D341Med (cell line): ENCODE measurements around the gene RAPGEF1.

Experiments
- DNase-seq: peaks from one replicate; pipeline ENCODE4 v3.0.0; 2012; ENCODE audit warnings: low spot score

RAPGEF1 gene

DNA sequence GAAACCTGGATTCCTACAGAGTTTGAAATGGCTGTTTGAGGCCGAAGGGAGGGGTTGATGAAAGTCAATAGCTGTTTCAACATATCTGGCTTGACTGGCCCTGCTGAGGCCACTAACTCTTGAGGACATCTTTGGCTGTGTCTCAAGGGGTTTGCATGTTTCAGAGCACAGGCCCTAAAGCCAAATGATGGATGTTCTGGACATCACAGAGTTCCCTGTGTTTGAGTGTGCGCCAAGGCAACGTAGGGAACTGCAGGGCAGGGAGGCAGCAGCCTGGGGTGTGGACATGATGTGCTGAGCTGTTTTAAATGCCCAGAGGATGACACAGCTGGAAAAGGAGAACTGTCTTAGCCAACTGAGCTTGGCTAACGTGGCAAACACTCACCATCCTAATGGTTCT, 89.6 kb downstream of the RAPGEF1 start:
- no peak for DNase-seq

DNA sequence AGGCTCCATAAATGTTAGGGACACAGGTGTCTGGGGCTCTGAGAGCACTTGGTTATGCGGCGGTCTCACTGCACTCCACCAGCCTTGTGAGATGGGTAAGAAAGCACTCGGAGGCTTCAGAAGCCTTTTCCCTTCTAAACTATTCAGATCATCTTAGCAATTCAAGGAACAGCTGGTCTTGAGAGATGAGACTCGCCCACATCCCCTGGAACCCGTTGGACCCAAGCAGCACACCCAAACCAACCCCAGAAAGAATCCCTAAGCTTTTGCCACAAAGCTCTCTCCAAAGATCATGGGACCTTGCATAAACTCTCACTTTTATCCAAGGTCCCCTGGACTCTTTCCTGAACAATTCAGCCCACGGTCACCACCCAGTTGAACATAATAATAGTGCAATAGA, 90.2 kb downstream of the RAPGEF1 start:
- no peak for DNase-seq

DNA sequence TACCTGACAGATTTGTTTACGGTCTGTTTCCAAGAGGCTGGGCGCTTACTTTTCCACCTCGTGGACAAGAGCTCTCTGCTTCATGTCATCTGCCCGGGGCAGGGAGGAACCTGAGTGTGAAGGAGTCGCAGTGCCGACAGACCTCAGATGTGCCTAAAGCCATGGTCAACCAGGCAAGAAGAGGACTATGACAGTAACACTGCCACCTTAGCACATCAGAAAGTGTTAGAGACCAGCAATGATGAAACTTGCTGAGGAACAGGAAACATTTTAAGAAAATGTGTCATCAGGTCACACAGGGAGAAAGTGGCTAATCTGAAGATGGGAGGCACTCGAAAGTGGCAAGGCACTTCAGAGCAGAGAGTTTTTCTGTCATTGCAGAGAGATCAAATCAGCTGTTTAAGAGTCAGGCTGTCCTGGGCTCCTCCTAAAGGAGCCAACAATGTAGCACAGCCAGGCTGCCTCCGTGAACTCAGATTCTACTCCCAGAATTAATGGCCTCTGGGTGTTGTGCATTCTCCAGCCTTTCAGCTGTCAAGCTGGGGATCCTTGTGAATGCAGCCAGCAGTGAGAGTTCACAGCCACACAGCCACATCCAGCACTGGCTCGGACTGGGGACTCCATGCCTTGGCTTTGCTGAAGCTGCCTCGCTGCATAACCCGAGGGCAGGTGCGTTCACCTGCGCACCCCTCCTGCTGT, 94.6 kb downstream of the RAPGEF1 start:
- DNase-seq, result no peak

DNA sequence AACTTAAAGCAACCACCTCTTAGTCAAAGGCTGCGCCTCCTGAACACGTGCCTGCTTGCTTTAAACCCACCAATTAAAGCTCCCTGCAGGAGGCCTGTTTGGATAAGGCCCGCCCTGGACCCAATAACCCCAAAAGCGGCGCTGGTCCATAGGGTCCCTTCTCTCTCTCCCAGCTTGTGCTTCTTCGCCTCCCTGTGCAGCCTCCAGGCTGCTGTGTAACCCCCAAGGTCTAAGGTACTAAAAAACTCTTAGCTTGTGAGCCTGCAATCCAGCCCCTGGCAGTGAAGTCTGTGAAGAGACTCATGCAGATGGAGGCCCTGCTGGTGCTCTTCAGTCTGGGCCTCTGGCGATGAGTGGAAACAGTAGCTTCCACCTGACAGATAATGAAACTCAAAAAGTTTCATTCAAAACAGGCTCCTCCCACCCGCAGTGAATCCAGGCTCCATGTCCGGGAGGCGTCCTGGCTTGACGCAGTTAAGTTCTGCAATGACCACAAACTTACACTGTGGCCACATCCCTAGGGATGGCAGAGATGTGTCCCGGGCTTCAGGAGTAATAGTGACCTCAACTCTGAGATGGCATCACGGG, 97.3 kb downstream of the RAPGEF1 start:
- no peak for DNase-seq

DNA sequence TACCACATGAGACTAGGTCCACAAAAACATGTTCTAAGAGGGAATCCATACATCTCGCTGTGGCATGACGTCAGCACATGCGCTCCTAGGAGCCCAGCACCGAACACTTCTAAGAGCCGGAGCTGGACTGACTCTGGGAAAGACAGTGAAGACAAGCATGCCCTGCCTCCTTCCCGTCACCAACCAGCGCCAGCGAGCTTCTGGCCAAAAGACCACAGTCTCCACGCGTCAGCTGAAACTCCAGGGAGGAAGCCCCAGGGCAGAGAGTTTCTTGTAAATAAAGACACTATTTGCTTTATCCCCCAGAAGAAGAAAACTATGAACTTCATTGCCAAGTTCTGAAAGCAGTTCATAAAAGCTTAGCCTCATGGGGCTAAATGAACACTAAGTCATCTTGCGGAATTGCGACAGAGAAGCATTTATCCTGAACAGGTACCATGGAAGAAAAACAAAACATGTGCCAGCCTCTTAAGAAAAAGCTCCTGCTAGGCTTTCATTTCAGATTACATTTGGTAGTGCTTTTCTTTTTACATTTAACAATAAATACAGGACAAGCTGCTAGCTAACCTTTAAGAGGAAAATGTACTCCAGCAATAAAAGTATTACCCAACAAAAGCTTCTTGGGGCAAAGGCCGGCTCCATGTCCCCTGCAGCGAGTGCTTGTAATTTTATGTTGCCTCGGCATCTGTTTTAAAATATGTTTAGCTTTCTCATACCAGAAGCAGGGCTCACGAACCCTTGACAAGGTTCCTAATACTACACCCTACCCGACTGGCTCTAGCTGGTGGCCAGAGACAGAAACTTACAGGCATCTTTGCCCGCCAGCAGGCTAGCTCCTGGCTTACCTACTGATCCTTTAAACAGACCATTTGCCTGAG, 98.0 kb downstream of the RAPGEF1 start:
- no peak for DNase-seq

DNA sequence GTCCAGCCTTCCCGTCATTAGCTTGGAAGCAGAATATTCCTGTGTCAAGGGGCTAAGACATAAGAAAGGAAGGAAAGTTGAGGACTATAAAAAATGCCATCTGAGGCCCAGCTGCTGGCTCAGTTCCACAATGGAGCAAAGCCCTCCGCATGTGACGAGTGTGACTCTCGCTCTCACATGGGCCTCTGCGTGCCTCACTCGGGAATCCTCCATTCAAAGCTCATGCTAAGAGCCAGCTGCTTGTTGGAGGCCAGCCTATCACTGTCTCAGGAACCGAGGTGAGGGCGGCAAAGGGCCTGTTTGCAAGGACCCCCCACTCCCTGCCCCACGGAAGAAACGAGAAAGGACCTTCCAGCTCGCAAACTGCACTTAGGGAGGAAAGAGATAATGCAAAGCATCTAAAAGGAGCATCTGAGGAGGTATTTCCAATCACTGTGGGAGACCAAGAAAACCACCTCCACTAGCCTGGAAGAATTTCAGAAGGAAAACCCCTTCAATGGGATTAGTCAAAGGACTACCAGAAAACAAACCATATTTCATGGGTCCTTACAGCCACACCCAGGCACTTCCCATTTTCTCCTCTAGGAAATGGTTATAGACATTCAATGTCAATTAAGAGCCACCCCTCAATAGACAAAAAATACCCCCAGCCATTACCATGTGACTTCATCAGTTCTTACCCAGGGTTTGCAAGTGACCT, 99.3 kb downstream of the RAPGEF1 start:
- DNase-seq, result no peak

DNA sequence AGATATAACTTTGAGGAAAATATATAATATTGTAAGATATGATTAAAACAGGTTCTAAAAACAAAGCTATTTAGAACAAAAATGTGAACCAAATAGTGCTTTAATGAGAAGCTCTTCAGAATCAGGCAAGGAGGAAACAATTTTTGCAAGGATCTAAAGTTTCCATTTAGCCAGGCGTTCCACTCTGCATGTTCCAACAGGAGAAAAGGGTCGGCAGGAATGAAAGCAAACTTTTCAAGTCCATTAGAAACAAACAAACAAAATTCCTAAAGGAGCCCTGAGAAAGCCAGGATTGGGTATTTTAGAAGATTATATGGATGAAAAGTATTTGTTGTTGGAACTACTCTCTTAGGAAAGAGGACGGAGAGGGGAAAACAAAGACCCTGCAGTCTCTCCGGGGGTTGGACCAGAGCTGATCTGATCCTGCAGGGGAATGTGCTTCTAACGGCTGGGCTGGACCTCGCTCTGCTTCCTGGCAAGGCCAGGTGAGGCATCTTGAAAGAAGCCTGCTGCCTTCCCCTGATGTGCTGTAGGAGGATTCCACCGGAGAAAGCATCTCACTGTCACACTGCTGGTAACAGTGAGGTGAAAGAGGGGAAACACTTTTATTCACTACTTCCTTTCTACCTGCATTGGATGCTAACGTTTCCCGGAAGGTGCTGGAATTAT, 100.0 kb downstream of the RAPGEF1 start:
- no peak for DNase-seq

DNA sequence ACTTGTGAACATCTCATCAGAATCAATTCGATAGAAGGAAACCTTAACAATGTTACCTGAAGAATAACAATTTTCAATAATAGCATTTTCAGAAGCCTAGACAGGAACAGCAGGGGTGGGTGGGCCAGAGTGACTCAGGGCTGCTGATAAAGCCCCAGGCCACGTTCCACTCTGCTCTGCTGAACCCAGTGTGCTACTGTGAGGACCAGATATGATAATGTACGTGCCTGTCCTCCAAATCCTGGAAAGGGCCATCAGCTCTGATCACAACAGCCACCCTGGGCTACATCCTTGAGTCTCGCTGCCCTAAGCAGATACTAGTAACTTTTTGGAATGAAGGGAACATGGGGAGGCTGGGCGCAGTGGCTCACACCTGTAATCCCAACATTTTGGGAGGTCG, 103.3 kb downstream of the RAPGEF1 start:
- no peak for DNase-seq

DNA sequence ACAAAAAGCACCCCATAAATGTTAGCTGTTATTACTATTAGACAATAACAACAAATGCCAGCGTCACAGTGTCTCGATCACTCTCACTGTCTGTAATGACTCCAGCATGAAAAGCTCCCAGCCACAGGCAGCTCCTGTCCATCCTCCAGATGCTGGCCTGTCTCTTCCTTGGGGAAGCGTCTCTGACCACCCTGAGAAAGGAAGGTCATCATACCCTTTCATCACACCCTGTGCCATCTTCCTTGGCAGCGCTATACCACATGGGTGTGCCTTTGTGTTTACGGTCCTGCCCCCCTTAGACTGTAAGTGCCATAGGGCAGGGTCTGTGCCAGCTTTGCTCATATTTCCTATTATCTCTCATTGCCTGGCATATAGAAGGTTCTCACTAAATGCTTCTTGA, 104.0 kb downstream of the RAPGEF1 start:
- DNase-seq, result no peak

DNA sequence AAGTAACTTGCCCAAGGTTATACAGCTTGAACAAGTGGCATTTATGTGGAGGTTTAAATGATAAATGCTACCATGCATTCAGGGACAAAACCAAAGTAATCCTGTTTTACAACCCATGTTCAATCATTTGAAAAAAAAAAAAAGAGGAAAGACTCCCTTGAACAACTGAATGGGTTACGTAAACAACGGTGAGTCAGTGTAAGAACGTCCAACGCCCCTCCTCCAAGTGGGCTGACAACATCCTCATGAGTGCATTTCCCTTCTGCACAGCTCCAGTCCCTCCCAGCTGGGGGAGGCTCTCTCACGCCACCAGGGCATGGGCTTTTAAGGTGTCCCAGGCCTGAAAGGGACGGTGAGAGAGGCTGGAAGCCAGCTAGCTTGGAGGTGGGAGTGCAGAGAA, 104.6 kb downstream of the RAPGEF1 start:
- no peak for DNase-seq

DNA sequence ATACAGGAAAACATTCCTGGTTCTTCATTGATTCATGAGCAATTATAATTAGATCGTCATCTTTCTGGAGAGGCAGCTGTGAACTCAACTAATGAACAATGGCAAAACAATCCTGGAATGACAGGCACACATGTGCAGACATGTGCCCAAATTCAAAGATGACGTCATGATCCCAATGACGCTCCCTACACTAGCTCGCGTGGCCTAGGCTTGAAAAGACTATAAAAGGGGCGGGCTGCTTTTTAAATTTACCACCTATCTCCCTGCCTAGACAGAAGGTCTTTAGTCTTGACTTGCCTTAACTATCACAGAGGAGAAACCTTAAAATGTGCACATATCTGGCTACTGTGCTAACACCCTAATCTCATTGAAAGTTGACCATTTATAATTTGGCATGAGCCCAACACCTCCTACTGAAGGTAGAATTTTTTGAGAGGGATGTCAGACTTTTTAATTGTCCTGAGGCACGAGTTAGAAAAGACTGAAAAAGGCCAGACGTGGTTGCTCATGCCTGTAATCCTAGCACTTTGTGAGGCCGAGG, 106.3 kb downstream of the RAPGEF1 start:
- no peak for DNase-seq

DNA sequence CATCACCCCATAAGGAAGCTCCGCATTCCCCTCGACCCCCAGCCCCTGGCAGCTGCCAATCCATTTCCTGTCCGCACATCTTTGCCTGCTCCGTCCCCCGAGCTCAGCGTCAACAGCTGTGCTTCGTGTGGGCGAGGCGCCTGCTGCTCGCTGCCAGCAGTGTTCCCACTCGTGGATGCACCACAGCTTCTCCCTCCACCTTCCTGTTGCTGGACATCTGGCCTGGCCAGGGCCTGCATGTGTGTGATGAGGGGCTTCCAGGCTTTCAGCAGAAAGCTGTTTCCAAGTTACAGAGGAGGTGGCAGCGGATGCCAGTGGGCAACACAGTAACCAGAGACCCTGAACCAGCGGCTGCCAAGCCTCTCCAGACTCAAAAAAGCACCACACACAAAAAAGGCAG, 108.6 kb downstream of the RAPGEF1 start:
- no peak for DNase-seq

DNA sequence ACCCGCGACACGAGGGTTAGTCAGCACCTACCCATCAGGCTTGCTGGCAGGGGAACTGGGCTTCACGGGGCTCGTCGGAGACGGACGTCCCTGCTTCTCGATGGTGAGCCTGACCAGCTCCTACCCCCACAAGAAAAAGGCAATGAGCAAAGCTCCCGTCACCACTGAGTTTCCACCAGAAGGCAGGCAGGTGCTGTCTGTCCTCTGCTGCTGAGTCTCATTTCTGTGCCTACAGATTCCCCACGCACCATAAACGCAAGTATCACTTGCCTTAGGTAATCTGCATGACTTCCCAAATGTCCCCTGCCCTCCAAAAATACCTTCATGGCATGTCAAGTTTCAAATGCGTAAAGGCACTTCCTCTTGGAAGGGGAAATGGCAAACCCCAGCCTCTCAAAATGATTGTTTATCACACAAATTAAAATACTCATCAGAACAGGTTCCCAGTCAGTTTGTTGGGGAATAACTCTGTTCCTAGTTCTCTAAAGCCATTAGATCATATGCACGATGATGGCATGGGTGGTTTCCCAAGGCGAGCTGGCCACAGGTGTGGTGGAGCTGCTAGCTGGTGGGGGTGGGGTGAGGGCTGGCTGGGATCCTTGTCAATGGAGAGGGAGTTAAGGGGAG, 109.6 kb downstream of the RAPGEF1 start:
- DNase-seq, result no peak

DNA sequence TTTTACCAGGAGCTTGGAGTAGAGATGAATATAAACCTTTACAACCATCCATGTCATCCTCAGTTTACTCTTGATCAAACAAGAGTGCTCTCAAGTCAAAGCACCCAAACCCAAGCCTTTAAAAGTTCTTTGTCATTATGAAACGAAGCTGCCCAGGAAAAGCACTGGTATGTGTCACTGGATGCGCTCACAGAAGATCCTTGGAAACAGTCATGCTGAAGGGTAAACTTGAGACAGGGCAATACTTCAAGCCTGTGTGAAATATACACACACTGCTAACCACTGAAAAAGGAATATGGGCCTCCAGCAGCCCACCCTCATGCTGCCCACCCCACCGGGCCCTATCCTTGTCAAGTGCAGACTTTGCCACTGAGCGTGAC, 110.1 kb downstream of the RAPGEF1 start:
- no peak for DNase-seq

DNA sequence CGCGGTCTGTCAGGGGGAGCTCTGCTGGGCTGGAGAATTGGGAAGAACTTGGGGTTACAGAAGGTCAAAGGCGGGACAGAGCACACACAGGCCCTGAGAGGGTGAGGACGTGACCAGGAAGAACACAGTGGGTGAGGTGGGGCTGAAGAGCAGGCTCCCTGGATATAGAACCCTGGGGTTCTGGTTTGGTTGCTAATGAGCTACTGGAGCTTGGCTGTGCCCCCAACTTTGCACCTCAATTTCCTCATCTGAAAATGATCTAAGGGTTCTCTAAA, 110.7 kb downstream of the RAPGEF1 start:
- DNase-seq, result no peak

DNA sequence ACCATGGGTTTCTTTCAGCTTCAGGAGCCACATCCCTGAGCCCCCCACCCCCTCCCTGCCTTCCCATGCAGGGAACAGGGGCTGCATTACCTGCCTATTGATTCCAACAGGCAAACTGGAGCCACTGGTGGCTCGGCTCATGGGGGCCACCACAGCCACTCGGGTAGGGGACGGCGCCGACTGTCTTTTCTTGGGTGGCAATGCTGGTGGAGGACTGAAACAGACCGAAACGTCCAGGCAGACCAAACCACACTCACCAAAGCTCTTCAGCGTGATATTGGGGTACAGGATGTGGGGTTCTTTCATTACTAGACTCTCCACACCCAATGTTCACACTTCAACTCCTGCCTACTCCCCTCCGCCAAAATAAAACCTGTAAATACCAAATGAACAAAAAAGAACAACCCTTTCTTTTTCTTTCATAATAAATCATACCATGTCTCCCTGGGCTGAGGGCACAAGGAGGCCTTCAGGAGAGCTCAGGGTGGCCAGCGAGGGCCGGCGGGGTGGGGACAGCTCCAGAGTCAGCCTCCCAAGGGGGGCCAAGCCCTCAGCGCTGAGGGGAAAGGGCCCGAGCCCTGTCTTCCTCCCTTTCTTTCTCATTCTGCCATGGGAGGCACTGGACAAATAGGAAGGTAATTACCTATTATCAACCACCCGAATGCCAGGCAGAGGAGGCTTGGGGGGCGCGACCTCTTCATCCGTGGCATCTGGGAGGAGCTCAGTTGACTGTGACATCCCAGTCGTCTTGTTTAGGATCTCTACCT, 111.2 kb downstream of the RAPGEF1 start:
- DNase-seq, result no peak

DNA sequence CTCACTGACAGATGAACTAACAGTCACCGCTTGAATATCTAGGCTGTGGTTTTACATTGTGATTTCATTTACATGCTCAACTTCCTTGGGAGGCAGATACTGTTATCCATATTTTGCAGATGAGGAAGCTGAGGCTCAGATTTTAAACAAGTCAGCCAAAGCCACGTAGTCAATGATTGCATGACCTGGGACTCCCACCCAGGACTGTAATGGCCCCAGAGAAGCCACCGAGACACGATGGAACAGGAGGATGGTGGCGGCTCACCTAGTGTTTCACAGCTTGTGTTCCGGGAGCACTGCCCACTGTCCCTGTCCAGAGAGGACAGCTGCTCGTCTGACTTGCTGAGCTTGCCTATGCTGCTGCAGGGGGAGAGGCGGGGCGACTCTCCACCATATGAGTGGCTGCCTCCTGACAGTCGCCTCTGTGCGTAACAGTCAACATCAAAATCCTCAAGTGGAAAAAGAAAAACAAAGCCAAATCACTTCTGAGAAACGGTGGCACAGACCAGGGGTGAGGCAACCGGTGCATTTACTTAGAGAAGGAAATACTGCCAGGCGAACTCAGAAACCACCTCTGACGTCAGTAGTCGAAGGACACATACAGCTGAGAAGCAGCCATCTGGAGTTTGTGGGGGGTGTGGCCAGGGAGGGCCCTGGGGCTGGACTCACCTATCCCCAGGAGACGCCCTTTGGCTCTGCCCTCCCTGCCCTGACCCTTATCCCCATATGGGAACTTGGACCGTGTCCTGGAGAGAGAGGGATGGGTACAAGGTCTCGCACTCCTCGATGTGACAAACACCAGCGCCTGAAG, 112.0 kb downstream of the RAPGEF1 start:
- DNase-seq, result no peak

DNA sequence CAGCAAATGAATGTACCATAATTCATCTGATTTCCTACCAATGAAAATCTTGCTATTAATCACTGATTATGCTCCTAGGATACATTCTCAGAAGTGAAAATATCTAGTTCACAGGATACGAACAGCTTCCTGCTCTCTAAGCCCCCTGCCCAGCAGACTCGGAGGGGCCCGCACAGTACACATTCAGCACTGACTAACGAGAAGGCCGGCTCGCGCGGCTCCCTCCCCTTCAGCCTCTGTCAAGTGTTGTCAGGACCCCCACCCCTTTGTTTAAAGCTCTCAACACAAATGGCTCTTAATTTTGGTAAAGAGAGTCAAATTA, 112.6 kb downstream of the RAPGEF1 start:
- no peak for DNase-seq

DNA sequence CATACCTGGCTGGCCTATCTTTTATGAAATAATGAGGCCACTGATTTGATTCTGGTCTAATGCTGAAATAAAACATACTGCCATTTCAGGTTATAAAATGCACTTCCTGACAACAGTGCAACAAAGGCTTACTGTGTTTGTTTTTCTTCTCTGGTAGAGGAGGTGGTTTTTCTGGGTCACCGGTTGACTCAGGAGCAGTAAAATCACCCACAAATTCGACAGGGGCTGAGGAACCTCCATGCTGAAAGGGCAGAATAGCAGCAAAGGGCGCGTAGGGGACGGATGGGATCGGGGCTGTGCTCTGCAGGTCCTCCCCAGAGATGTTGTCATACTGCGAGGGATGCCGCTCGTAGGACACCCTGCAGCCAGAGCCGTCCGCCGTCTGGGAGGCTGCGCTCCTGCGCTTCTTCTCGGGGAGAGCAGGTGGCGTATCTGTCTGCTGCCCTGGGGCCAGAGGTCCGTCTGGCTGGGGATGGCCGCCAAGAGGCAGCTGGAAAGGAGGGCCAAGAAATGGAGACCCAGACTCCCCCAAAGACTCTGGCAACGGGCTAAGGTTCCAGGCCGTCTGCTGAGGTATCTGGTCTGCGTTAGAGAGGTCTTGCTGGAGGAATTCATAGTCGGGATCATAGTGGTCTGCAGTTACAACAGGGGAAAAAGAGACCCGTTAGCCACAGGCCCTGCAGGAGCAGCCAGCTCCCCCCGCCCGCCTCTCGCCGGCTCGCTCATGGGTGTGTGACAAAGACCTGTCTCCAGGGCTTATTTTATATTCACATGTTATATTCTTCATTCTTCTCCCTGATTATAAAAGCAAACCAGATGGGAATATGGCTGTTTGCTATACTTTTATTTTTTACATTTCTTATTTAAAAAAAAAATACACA, 113.8 kb downstream of the RAPGEF1 start:
- DNase-seq, result no peak
